ENCODE measurements around the gene ZDHHC12.

The ZDHHC12 gene, protein sequence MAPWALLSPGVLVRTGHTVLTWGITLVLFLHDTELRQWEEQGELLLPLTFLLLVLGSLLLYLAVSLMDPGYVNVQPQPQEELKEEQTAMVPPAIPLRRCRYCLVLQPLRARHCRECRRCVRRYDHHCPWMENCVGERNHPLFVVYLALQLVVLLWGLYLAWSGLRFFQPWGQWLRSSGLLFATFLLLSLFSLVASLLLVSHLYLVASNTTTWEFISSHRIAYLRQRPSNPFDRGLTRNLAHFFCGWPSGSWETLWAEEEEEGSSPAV

DNA sequence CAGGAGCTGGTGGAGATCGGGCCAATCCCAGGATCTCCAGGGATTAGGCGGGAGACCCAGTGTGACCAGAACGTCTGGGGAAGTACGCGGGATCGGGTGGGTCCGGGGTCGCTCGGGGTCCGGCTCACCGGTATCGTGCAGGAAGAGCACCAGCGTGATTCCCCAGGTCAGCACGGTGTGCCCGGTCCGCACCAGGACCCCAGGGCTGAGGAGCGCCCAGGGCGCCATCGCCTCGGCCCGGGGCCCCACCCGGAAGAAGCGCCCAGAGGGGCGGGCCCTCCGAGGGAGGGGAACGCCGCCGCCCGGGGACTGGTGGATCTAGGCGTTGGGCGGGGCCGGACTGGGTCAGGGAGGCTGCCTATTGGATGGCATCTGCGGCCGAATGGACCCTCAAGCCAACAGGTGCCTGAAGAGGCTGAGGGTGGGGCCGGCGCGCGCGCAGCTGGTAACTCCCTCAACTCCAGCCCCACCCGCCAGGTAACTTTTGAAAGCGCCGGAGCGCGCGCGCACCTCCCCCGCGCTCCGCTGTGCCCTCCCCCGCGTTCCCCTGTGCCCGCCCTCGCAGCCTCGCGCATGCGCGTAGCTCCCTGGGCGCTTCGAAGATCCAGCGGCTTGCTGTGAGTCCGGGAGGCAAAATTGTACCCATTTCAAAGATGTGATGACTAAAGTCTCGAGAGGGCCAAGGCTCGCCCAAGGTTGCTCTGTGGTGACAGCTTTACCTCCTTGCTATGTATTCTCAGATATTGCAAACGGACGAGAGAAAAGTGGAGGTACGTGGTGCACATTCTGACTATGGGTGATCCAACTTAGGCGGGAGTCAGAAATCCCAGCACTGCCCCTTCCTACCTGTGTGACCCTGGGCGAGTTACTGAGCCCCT is at the start of gene ZDHHC12:
Gene ZDHHC12, minus strand, starts transcription at position 262 of the 878 bp plus-strand sequence. Its CDS starts 34 bp downstream, at position 228.
- Histone ChIP-seq H3K27ac (ENCODE audit: low read length) (peak within 1 kb of the TSS; percentile 51), H3K9ac (ENCODE audit: low read length) (peak within 1 kb of the TSS; percentile 79), H3K27me3 (ENCODE audit: control insufficient read depth, insufficient read depth, low read length) (no peaks in the 10 kb centered on the region), H3K4me3 (ENCODE audit: low read length) (peak within 1 kb of the TSS; percentile 95), H3K9me3 (ENCODE audit: control insufficient read depth, low read depth, low read length) (no peaks in the 10 kb centered on the region), H3K4me1 (ENCODE audit: control insufficient read depth, low read depth, low read length) (no peaks in the 10 kb centered on the region), H3K36me3 (ENCODE audit: control insufficient read depth, low read depth, low read length) (peaks cover 8% of the 10 kb centered on the region)

DNA sequence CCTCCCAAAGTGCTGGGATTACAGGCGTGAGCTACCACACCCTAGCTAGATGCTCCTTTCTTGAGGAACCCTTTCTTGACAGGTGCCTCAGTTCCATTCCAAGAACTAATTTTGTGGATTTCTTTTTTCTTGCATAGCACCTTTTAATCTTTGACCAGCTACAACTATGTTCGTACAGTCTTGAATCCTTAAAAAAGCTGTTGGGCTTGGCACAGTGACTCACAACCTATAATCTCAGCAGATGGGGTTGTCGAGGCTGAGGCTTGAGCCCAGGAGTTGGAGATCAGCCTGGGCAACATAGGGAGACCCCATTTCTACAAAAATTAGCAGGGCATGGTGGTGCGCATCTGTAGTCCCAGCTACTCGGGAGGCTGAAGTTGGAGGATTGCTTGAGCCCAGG is 49.1 kb upstream of the ZDHHC12 start:
- Histone ChIP-seq H3K9me3 (ENCODE audit: control insufficient read depth, low read depth, low read length) (no peaks in the 10 kb centered on the region), H3K36me3 (ENCODE audit: control insufficient read depth, low read depth, low read length) (no peaks in the 10 kb centered on the region), H3K4me3 (ENCODE audit: low read length) (no peak overlapping the region), H3K27me3 (ENCODE audit: control insufficient read depth, insufficient read depth, low read length) (no peaks in the 10 kb centered on the region), H3K9ac (ENCODE audit: low read length) (no peak overlapping the region), H3K4me1 (ENCODE audit: control insufficient read depth, low read depth, low read length) (peaks cover 6% of the 10 kb centered on the region), H3K27ac (ENCODE audit: low read length) (no peak overlapping the region)

DNA sequence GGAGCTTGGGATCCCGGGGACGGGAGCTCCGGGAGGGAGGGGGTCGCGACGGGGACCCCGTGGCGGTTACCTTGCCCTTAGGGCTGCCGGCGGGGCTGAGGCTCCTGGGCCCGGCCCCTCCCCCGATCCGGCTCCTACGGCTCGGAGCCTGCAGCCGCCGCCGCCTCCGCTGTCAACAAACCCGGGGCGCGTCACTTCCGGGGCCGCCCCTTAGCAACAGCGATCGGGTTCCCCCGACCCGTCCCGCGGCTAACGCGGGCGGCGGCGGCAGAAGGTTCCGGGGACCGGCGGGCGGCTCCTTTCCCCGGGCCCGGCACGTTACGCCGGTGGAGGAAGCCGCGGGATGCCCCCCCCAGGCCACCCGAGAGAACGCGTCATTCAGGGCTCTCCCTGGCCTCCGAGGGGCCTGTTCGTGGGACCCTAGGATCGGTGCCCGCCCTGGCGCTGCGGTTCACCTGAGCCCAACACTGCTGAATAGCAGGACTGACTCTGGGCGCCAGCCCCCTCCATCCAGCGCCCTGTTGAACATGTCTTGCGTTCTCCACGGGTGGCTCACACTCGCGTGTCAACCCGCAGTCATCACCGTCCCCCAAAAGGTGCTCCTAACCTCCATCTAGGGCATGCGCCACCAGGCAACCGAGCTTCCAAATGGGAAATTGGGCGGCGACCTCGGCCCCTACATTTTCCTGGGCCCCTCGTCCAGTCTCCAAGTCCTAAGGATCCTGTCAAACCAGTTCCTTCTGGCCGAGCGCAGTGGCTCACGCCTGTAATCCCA is 48.0 kb upstream of the ZDHHC12 start, which contains the start of gene ZER1:
Gene ZER1, minus strand, starts transcription at position 183 of the 775 bp plus-strand sequence. CDS start 16,362 bp downstream, outside the sequence.
- peak within 1 kb of the TSS; percentile 71 for H3K27ac ChIP-seq (ENCODE audit: low read length)

DNA sequence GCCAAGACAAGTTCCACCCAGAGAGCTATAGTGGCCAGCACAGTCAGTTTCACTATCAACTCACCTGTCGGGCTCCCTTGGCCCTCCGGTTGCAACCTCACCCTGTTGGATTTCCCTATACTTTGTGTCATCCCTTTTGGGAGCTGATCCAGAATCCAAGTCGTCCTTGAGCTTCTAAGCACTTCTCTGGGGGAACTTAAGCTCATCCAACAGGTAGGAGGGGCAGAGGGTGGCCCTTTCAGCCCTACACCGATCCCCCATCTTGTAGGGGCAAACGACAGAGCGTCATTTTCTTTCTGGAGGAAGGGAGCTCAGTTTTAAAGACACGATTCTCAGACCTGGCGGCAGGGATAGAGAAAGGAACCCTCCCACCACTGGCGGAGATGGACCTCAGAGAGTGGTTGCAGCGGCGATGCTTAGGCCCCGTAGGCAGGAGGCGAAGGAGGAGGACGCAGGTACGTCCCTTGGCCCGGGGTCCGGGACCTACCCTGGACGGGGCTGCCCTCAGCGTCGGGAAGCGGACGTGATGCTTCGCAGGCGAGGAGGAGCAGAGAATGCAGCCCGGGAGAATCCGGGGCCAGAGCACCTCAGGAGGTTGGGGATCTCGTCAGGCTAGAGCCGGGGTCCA is 47.3 kb upstream of the ZDHHC12 start:
- H3K27ac ChIP-seq (ENCODE audit: low read length), result peak overlapping the region; percentile 3

More for the DNA sequence above, 48.0 kb upstream of the ZDHHC12 start, which contains the start of gene ZER1:
- H3K9ac ChIP-seq (ENCODE audit: low read length), result peak within 1 kb of the TSS; percentile 52
- H3K4me3 ChIP-seq (ENCODE audit: low read length), result peak within 1 kb of the TSS; percentile 64
- no peaks in the 10 kb centered on the region for H3K27me3 ChIP-seq (ENCODE audit: control insufficient read depth, insufficient read depth, low read length)
- peaks cover 6% of the 10 kb centered on the region for H3K4me1 ChIP-seq (ENCODE audit: control insufficient read depth, low read depth, low read length)
- H3K9me3 ChIP-seq (ENCODE audit: control insufficient read depth, low read depth, low read length), result no peaks in the 10 kb centered on the region
- H3K36me3 ChIP-seq (ENCODE audit: control insufficient read depth, low read depth, low read length), result no peaks in the 10 kb centered on the region

DNA sequence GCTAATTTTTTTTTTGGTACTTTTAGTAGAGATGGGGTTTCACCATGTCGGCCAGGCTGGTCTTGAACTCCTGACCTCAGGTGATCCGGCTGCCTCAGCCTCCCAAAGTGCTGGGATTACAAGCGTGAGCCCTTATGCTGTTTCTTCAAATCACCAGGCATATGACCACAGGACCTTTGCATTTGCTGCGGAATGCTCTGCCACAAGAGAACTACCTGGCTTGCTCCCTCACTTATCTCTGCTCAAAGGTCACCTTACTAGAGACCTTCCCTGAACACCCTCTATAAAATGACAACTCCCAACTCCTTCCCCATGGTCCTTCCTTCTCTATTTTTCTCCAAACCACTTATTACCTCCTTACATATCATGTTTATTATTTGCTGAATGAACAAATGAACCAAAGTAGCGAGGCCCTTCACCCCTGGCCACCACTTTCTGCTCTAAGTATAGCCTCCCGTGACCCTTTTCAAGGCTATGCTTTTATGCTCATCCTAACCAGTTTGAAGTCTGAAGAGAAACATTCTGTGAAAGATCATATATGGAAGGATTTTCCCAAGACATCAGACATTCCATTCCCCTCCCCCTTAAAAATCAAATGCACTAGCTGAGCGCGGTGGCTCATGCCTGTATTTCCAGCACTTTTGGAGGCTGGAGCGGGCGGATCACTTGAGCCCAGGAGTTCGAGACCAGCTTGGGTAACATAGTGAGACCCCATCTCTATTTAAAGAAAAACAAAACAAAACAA is 46.5 kb upstream of the ZDHHC12 start:
- Histone ChIP-seq H3K27ac (ENCODE audit: low read length) (no peak overlapping the region), H3K9me3 (ENCODE audit: control insufficient read depth, low read depth, low read length) (no peaks in the 10 kb centered on the region), H3K4me3 (ENCODE audit: low read length) (peak overlapping the region; percentile 64), H3K9ac (ENCODE audit: low read length) (peak overlapping the region; percentile 52), H3K4me1 (ENCODE audit: control insufficient read depth, low read depth, low read length) (peaks cover 6% of the 10 kb centered on the region), H3K27me3 (ENCODE audit: control insufficient read depth, insufficient read depth, low read length) (no peaks in the 10 kb centered on the region), H3K36me3 (ENCODE audit: control insufficient read depth, low read depth, low read length) (no peaks in the 10 kb centered on the region)

More for the DNA sequence above, 47.3 kb upstream of the ZDHHC12 start:
- no peaks in the 10 kb centered on the region for H3K36me3 ChIP-seq (ENCODE audit: control insufficient read depth, low read depth, low read length)
- peaks cover 6% of the 10 kb centered on the region for H3K4me1 ChIP-seq (ENCODE audit: control insufficient read depth, low read depth, low read length)
- H3K27me3 ChIP-seq (ENCODE audit: control insufficient read depth, insufficient read depth, low read length), result no peaks in the 10 kb centered on the region
- no peaks in the 10 kb centered on the region for H3K9me3 ChIP-seq (ENCODE audit: control insufficient read depth, low read depth, low read length)
- H3K9ac ChIP-seq (ENCODE audit: low read length), result peak overlapping the region; percentile 52
- peak overlapping the region; percentile 64 for H3K4me3 ChIP-seq (ENCODE audit: low read length)

DNA sequence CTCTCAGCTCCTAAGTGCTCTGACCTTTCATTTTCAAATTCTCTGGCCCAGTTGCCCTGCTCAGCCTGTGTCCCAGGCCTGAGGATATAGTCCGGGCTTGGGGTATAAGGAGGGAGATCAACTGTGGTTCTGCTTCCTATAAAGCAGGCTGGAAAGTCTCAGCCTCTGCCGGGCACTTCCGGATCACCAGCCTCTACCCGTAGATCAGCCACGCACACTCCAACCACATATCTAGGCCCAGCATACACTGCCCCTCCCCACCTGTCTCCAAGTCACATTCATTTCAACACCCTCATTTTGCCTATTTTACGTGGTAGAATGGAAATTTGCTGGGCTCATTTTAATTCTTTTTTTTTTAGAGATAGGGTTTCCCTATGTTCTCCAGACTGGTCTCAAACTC is 44.7 kb upstream of the ZDHHC12 start:
- Histone ChIP-seq H3K36me3 (ENCODE audit: control insufficient read depth, low read depth, low read length) (no peaks in the 10 kb centered on the region), H3K4me1 (ENCODE audit: control insufficient read depth, low read depth, low read length) (peaks cover 6% of the 10 kb centered on the region), H3K27me3 (ENCODE audit: control insufficient read depth, insufficient read depth, low read length) (no peaks in the 10 kb centered on the region), H3K27ac (ENCODE audit: low read length) (no peak overlapping the region), H3K9ac (ENCODE audit: low read length) (no peak overlapping the region), H3K9me3 (ENCODE audit: control insufficient read depth, low read depth, low read length) (no peaks in the 10 kb centered on the region), H3K4me3 (ENCODE audit: low read length) (no peak overlapping the region)

DNA sequence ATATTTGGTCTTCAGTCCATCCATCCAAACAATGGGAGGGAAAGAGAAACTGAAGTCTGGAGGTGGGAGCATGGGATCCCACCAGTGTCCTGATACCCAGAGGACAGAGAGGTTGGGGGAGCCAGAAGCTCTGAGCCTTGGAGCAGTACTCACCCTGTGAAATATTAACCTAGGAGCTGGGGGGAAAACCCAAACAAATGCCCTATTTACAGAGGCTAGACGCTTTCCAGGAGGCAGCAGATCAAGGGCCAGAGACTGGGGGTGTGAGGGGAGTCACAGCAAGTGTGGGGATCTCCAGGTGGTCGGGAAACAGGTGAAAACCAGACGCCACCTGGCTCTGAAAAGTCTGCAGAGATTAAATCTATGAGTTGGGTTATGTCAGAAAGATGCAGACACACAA is 41.6 kb upstream of the ZDHHC12 start:
- Histone ChIP-seq H3K27ac (ENCODE audit: low read length) (no peak overlapping the region), H3K27me3 (ENCODE audit: control insufficient read depth, insufficient read depth, low read length) (no peaks in the 10 kb centered on the region), H3K4me1 (ENCODE audit: control insufficient read depth, low read depth, low read length) (peaks cover 1% of the 10 kb centered on the region), H3K4me3 (ENCODE audit: low read length) (no peak overlapping the region), H3K36me3 (ENCODE audit: control insufficient read depth, low read depth, low read length) (no peaks in the 10 kb centered on the region), H3K9me3 (ENCODE audit: control insufficient read depth, low read depth, low read length) (no peaks in the 10 kb centered on the region), H3K9ac (ENCODE audit: low read length) (no peak overlapping the region)

DNA sequence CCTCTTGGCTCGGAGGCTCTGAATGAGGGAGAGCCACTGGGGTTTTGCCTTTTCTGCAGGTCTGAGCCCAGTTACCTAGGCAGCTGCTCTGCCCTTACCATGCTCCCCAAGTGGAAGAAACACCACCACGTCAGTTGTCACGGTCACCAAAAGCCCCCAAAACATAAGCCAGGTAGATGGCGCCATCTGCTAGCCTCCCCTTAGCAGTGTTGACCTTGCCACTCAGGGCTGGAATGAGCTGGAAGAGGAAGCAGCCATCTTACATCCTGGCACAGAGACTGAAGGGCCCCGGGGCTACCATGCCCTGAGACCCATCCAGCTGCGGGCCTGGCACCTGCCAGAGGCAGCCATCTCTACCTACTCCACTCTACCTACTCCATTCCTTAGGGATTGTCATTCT is 40.4 kb upstream of the ZDHHC12 start:
- H3K9me3 ChIP-seq (ENCODE audit: control insufficient read depth, low read depth, low read length), result no peaks in the 10 kb centered on the region
- H3K36me3 ChIP-seq (ENCODE audit: control insufficient read depth, low read depth, low read length), result no peaks in the 10 kb centered on the region
- H3K27me3 ChIP-seq (ENCODE audit: control insufficient read depth, insufficient read depth, low read length), result no peaks in the 10 kb centered on the region
- no peaks in the 10 kb centered on the region for H3K4me1 ChIP-seq (ENCODE audit: control insufficient read depth, low read depth, low read length)
- H3K4me3 ChIP-seq (ENCODE audit: low read length), result no peak overlapping the region
- H3K27ac ChIP-seq (ENCODE audit: low read length), result no peak overlapping the region
- H3K9ac ChIP-seq (ENCODE audit: low read length), result no peak overlapping the region

DNA sequence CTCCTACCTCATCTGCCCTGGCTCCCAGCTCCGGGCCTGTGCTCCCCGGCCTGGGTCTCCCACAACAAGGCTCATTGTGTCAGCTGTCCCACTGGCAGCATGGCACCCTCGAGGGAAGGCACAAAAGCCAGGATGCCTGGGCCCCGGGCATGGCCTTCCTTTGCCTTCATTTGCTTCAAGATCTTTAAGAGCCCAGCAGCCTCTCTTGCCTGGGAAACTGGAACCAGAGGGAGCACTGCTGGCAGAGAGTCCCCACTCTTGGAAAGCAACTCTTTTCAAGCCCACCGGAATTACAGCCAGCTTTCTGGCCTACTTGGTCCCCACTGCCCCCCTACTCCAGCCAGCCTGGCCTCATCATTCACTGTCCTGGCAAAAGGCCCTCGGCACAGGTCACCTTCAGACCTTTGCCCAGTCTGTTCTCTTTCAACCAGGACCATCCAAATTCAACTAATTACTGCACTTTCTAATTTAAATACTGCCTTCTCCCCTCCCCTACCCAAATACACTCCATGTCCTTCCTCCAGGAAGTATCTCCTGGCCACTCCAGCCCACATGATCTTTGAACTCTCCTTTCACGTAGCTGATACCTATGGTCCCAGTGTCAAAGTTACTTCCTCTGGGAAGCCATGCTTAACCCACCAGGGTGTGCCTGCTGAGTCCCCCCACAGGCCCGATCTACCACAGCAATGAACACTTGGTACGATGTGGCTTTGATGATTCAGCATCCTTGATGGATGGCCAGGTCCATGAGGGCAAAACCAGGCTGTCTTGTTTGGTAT is 38.9 kb upstream of the ZDHHC12 start:
- no peaks in the 10 kb centered on the region for H3K4me1 ChIP-seq (ENCODE audit: control insufficient read depth, low read depth, low read length)
- H3K27me3 ChIP-seq (ENCODE audit: control insufficient read depth, insufficient read depth, low read length), result no peaks in the 10 kb centered on the region
- no peak overlapping the region for H3K9ac ChIP-seq (ENCODE audit: low read length)
- H3K9me3 ChIP-seq (ENCODE audit: control insufficient read depth, low read depth, low read length), result no peaks in the 10 kb centered on the region
- no peak overlapping the region for H3K4me3 ChIP-seq (ENCODE audit: low read length)
- no peak overlapping the region for H3K27ac ChIP-seq (ENCODE audit: low read length)
- H3K36me3 ChIP-seq (ENCODE audit: control insufficient read depth, low read depth, low read length), result no peaks in the 10 kb centered on the region

DNA sequence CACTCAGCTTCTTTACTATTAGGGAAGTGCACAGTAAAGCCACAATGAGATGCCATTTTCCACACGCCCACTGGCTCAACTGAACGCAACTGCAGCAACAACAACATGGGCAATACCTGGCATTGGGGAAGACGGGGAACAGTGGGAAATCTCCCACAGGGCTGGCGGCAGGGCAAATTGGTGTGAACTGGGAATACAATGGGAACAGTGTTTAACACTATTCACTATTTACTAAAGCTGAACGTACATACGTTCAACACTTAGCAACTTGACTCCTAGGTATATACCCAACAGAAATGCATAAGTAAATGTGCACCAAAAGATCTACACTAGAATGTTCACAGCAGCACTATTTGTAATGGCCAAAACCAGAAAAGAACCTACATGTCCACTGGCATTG is 33.7 kb upstream of the ZDHHC12 start:
- H3K9ac ChIP-seq (ENCODE audit: low read length), result no peak overlapping the region
- H3K4me3 ChIP-seq (ENCODE audit: low read length), result no peak overlapping the region
- H3K36me3 ChIP-seq (ENCODE audit: control insufficient read depth, low read depth, low read length), result peaks cover under 1% of the 10 kb centered on the region

More for the DNA sequence above, 33.7 kb upstream of the ZDHHC12 start:
- no peaks in the 10 kb centered on the region for H3K27me3 ChIP-seq (ENCODE audit: control insufficient read depth, insufficient read depth, low read length)
- H3K9me3 ChIP-seq (ENCODE audit: control insufficient read depth, low read depth, low read length), result no peaks in the 10 kb centered on the region
- no peak overlapping the region for H3K27ac ChIP-seq (ENCODE audit: low read length)
- no peaks in the 10 kb centered on the region for H3K4me1 ChIP-seq (ENCODE audit: control insufficient read depth, low read depth, low read length)

Measured in iPS-18a (cell line).